PC-3 (cell line): ENCODE measurements around the gene GSTA5. TPM values are rescaled to one million over a fixed set of nuclear protein-coding genes. Genes with fewer than 3 reads are reported as not detected.
"Not testable (repeated sequence)": the region's sequence is repeated elsewhere in the genome, so short reads cannot be mapped to it uniquely, and the experiment has no call there.

Experiments used
- ATAC-seq: fragments of 200-7000 bp; cut with Tn5 transposase; 2 replicates; pipeline ENCODE4 v1.9.1; 2020; ENCODE audit warnings: mild to moderate bottlenecking, moderate library complexity
- BruUV-seq: library from RNA; stranded (reverse); fragments of 400-500 nt; replicated peaks from 2 replicates; lab custom pipeline; 2021; lab: Mats Ljungman, UMichigan
- CTCF ChIA-PET: fragments of 300-600 bp; sonication (Branson Sonifier 250); formaldehyde crosslinking; loops from one replicate; lab custom pipeline; 2022; ENCODE audit warnings: antibody characterized with exemption; lab: Charles Lee
- POLR2A ChIA-PET: fragments of 300-600 bp; sonication (Branson Sonifier 250); formaldehyde crosslinking; loops from one replicate; lab custom pipeline; 2022; ENCODE audit warnings: antibody characterized with exemption; ENCODE audit not compliant: unreplicated experiment; lab: Charles Lee
- DNase-seq: peaks from one replicate; pipeline ENCODE4 v3.0.0-alpha.2; 2015
- H2AFZ ChIP-seq: fragments of 300-600 bp; sonication (generic); 2 replicates; pipeline ENCODE4 v1.6.0; 2016; ENCODE audit warnings: antibody characterized with exemption, low read length
- H3F3A ChIP-seq: fragments of 300-600 bp; sonication (generic); one replicate; pipeline ENCODE4 v1.6.0; 2017; ENCODE audit warnings: antibody characterized with exemption, low read length, control low read depth, mild to moderate bottlenecking; ENCODE audit not compliant: unreplicated experiment
- H3K27ac ChIP-seq: fragments of 300-600 bp; sonication (generic); 2 replicates; pipeline ENCODE4 v1.5.1; 2016; ENCODE audit warnings: mild to moderate bottlenecking, low read length
- H3K27me3 ChIP-seq: fragments of 300-600 bp; sonication (generic); 2 replicates; pipeline ENCODE4 v1.6.1; 2016; ENCODE audit warnings: low read length, mixed read lengths
- H3K36me3 ChIP-seq: fragments of 300-600 bp; sonication (generic); 2 replicates; pipeline ENCODE4 v1.6.1; 2016; ENCODE audit warnings: low read depth, mixed run types, low read length, mixed read lengths
- H3K4me1 ChIP-seq: fragments of 300-600 bp; sonication (generic); 2 replicates; pipeline ENCODE4 v1.5.1; 2016; ENCODE audit warnings: low read length; ENCODE audit not compliant: insufficient read depth
- H3K4me2 ChIP-seq: fragments of 300-600 bp; sonication (generic); 2 replicates; pipeline ENCODE4 v1.6.0; 2016; ENCODE audit warnings: low read length
- H3K4me3 ChIP-seq: fragments of 300-600 bp; sonication (generic); 2 replicates; pipeline ENCODE4 v1.5.1; 2016; ENCODE audit warnings: mild to moderate bottlenecking, low read length, mixed read lengths
- H3K79me2 ChIP-seq: fragments of 300-600 bp; sonication (generic); 2 replicates; pipeline ENCODE4 v1.6.1; 2017; ENCODE audit warnings: low read length, mixed read lengths
- H3K9ac ChIP-seq: fragments of 300-600 bp; sonication (generic); 2 replicates; pipeline ENCODE4 v1.6.0; 2016; ENCODE audit warnings: mild to moderate bottlenecking, low read length
- H3K9me2 ChIP-seq: fragments of 300-600 bp; sonication (generic); replicated peaks from 2 replicates; pipeline ENCODE4 v1.6.1; 2016; ENCODE audit warnings: mixed run types, low read length, mixed read lengths
- H3K9me3 ChIP-seq: fragments of 300-600 bp; sonication (generic); 2 replicates; pipeline ENCODE4 v1.6.1; 2016; ENCODE audit warnings: low read length, mixed read lengths
- H4K20me1 ChIP-seq: fragments of 300-600 bp; sonication (generic); 2 replicates; pipeline ENCODE4 v1.6.1; 2016; ENCODE audit warnings: low read length, mixed read lengths
- CTCF ChIP-seq: fragments of 300-600 bp; sonication (generic); conservative IDR thresholded peaks from 2 replicates; pipeline ENCODE4 v1.5.1; 2017; ENCODE audit warnings: antibody characterized with exemption, low read depth, mild to moderate bottlenecking, low read length
- EZH2 ChIP-seq: fragments of 300-600 bp; sonication (generic); IDR thresholded peaks from one replicate; pipeline ENCODE4 v1.6.1; 2017; ENCODE audit warnings: antibody characterized with exemption, mild to moderate bottlenecking, low read length; ENCODE audit not compliant: unreplicated experiment
- EZH2phosphoT487 ChIP-seq: fragments of 300-600 bp; sonication (generic); IDR thresholded peaks from 2 replicates; pipeline ENCODE4 v1.6.1; 2018; ENCODE audit warnings: mild to moderate bottlenecking, antibody characterized with exemption, low read length, borderline replicate concordance
- intact Hi-C: fragments of 100-400 bp; cut with micrococcal nuclease; formaldehyde crosslinking; loops from 2 replicates; pipeline ENCODE4 v1.9.0; 2023
- total RNA-seq: library from RNA; depleted of rRNA; stranded (reverse); fragments of >200 nt; gene quantifications from 2 replicates; pipeline ENCODE4 v1.2.3, GENCODE V29; 2014

Gene GSTA5
- total RNA-seq, 1 experiment from 2014 or later: not detected

- CTCF ChIA-PET: no interaction called here
Measured at GRCh38 chr6:52820198-52820597, 20.4 kb downstream of the GSTA5 start.

GRCh38 chr6:52815167-52816092 lies 25.2 kb downstream of the GSTA5 start:
- H3K79me2 ChIP-seq: no peaks in the 10 kb centered on the region
- intact Hi-C loops: loop anchor here (2.0 to 10.0 kb wide), 3 partner anchors 69 to 179 kb away; partner anchors contain the start of gene GSTA4
- TF ChIP-seq CTCF: peak; percentile 79
- no peak for TF ChIP-seq EZH2
- TF ChIP-seq EZH2phosphoT487: no peak
- H3K27me3 ChIP-seq: no peaks in the 10 kb centered on the region
- no peaks in the 10 kb centered on the region for H3K36me3 ChIP-seq
- no peak overlapping the region for H3K4me2 ChIP-seq
- ChIA-PET CTCF (no interaction called here), POLR2A (no interaction called here)
- H2AFZ ChIP-seq: peak overlapping the region; percentile 31; the same call in 1 of the 2 replicates
- H3K27ac ChIP-seq: no peak overlapping the region
- H3K9me2 ChIP-seq: no peaks in the 10 kb centered on the region
- no peaks in the 10 kb centered on the region for H3F3A ChIP-seq
- no peaks in the 10 kb centered on the region for H3K4me1 ChIP-seq
- H3K9me3 ChIP-seq: no peaks in the 10 kb centered on the region
- DNase-seq: peak; percentile 74
- no peak overlapping the region for H3K9ac ChIP-seq
- ATAC-seq: peak; percentile 92
- no peaks in the 10 kb centered on the region for H4K20me1 ChIP-seq
- no peak overlapping the region for H3K4me3 ChIP-seq
- no TSS peak for BruUV-seq

More at GRCh38 chr6:52820198-52820597, 20.4 kb downstream of the GSTA5 start:
- H3K27me3 ChIP-seq: no peaks in the 10 kb centered on the region
- no TSS peak for BruUV-seq
- H3K9me3 ChIP-seq: no peaks in the 10 kb centered on the region
- H3K79me2 ChIP-seq: no peaks in the 10 kb centered on the region
- H3K9me2 ChIP-seq: no peaks in the 10 kb centered on the region
- no peaks in the 10 kb centered on the region for H4K20me1 ChIP-seq
- no peak overlapping the region for H3K4me3 ChIP-seq
- H3K9ac ChIP-seq: no peak overlapping the region
- no peak overlapping the region for H2AFZ ChIP-seq
- intact Hi-C loops: no loop called here
- POLR2A ChIA-PET: no interaction called here
- H3F3A ChIP-seq: no peaks in the 10 kb centered on the region
- H3K27ac ChIP-seq: no peak overlapping the region
- TF ChIP-seq EZH2phosphoT487 (no peak), CTCF (no peak), EZH2 (no peak)
- H3K4me1 ChIP-seq: no peaks in the 10 kb centered on the region
- no peaks in the 10 kb centered on the region for H3K36me3 ChIP-seq
- DNase-seq (no peak), ATAC-seq (no peak)
- H3K4me2 ChIP-seq: no peak overlapping the region

DNA sequence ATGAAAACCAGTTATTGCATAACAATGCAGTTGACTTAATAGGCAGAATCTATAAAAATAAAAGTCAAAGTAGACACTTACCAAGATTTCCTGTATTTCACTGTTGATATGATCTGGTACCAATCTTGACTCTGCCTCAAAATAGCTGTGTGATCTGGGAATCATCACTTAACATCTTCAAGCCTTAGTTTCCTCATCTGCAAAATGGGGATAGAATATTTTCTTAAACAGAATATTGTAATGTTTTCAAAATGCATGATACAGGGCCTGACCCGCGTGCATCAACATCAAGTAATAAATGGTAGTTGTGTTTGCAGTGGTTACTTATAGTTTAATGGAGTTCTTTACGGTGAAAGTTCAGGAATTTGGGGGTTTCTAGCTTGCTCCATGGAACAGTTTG lies 26.1 kb downstream of the GSTA5 start:
- H3F3A ChIP-seq, H3K9me3 ChIP-seq, H2AFZ ChIP-seq, H3K27ac ChIP-seq, ATAC-seq, H3K36me3 ChIP-seq, H3K9me2 ChIP-seq, POLR2A ChIA-PET, CTCF ChIA-PET, DNase-seq, H4K20me1 ChIP-seq, H3K79me2 ChIP-seq, H3K4me2 ChIP-seq, H3K27me3 ChIP-seq, H3K4me3 ChIP-seq, BruUV-seq, H3K4me1 ChIP-seq, H3K9ac ChIP-seq: not testable (repeated sequence)
- intact Hi-C loops: loop anchor here (2.0 to 10.0 kb wide), 3 partner anchors 70 to 180 kb away; partner anchors contain the start of gene GSTA4

DNA sequence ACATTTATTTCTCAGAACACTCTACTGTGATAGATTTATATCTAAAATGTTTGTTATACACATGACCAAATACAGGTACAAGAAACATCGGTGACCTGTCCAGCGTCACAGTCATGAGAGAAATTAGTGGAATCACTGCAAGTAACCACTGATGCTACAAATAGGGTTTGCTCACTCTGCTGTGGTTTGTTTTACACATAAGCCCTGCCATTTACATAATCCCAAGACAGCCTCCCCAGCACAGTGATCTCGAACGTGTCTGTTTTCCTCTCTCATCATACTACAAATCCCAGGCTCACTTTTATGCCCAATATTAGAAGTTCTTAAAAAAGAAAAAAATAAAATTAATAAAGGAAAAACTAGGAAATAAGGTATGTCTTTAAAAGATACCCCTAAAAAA lies 30.8 kb downstream of the GSTA5 start:
- CTCF ChIA-PET: interaction anchor here (0.6 kb wide), 1 partner anchor 72 kb away, joined by 6 read pairs; no protein-coding TSS in a partner anchor
- not testable (repeated sequence) for H3K27ac ChIP-seq, H3F3A ChIP-seq, H3K9ac ChIP-seq, ATAC-seq, H2AFZ ChIP-seq, H3K4me3 ChIP-seq, H3K79me2 ChIP-seq, H3K4me2 ChIP-seq, H3K27me3 ChIP-seq, H3K4me1 ChIP-seq, DNase-seq, H4K20me1 ChIP-seq, BruUV-seq, H3K9me2 ChIP-seq, H3K9me3 ChIP-seq, H3K36me3 ChIP-seq
- intact Hi-C loops: loop anchor here (10.0 kb wide), 2 partner anchors 75 to 115 kb away; no protein-coding TSS in a partner anchor
- POLR2A ChIA-PET: interaction anchor here (0.7 kb wide), 1 partner anchor 478 kb away, joined by 6 read pairs; no protein-coding TSS in a partner anchor
